HepG2 (cell line): ENCODE measurements around the gene BATF2. TPM values are rescaled to one million over a fixed set of nuclear protein-coding genes. Genes with fewer than 3 reads are reported as not detected.

Source experiments
- ATF4 ChIP-seq, 2 experiments: fragments of 450-650 bp in 1 of 2; sonication (generic) in 1 of 2; formaldehyde crosslinking; IDR thresholded peaks; 2 replicates each; pipeline versions ENCODE4 v1.5.0 to v1.8.0; 2020 to 2022; ENCODE audit warnings: mild to moderate bottlenecking in 1 of 2, missing genetic modification reagents in 1 of 2
- ETV5 ChIP-seq: IDR thresholded peaks from 2 replicates; pipeline ENCODE4 v1.6.1; 2018; ENCODE audit warnings: missing biosample characterization, missing genetic modification reagents, inconsistent platforms, borderline replicate concordance
- GABPA ChIP-seq, 2 experiments: IDR thresholded peaks; 2 replicates each; pipeline ENCODE4 v1.6.1; 2011 to 2016; ENCODE audit warnings: low read depth in 2 of 2, low read length in 1 of 2, missing biosample characterization in 1 of 2, missing genetic modification characterization in 1 of 2
- HOXA3 ChIP-seq: sonication (generic); formaldehyde crosslinking; IDR thresholded peaks from 2 replicates; pipeline ENCODE4 v1.5.0; 2020; ENCODE audit warnings: missing genetic modification reagents
- IKZF4 ChIP-seq: sonication (generic); formaldehyde crosslinking; IDR thresholded peaks from 2 replicates; pipeline ENCODE4 v1.5.1; 2020; ENCODE audit warnings: borderline replicate concordance, mild to moderate bottlenecking, low read depth, missing genetic modification reagents; ENCODE audit errors: not compliant biosample characterization
- IRF2 ChIP-seq: IDR thresholded peaks from 2 replicates; pipeline ENCODE4 v1.6.1; 2018; ENCODE audit warnings: missing genetic modification reagents, missing compliant biosample characterization
- NFYC ChIP-seq: IDR thresholded peaks from 2 replicates; pipeline ENCODE4 v1.6.1; 2016; ENCODE audit warnings: missing genetic modification reagents, missing compliant biosample characterization
- NR2F2 ChIP-seq: IDR thresholded peaks from 2 replicates; pipeline ENCODE4 v1.6.1; 2012; ENCODE audit warnings: low read depth, inconsistent platforms, borderline replicate concordance
- POLR2G ChIP-seq: fragments of 200-400 bp; formaldehyde crosslinking; IDR thresholded peaks from 2 replicates; pipeline ENCODE4 v1.6.1; 2018; ENCODE audit warnings: mild to moderate bottlenecking, low read depth, low read length, moderate library complexity
- RXRB ChIP-seq: IDR thresholded peaks from 2 replicates; pipeline ENCODE4 v1.6.1; 2016; ENCODE audit warnings: borderline replicate concordance, missing genetic modification reagents, missing compliant biosample characterization
- SIN3A ChIP-seq: IDR thresholded peaks from 2 replicates; pipeline ENCODE4 v1.6.1; 2011; ENCODE audit warnings: low read depth, mild to moderate bottlenecking, control low read depth, low read length, borderline replicate concordance
- SMARCC2 ChIP-seq: fragments of 450-650 bp; IDR thresholded peaks from 2 replicates; pipeline ENCODE4 v1.6.1; 2017; ENCODE audit warnings: antibody characterized with exemption, mild to moderate bottlenecking
- STAT6 ChIP-seq: sonication (generic); formaldehyde crosslinking; IDR thresholded peaks from 2 replicates; pipeline ENCODE4 v1.4.0; 2020; ENCODE audit warnings: missing genetic modification reagents, mild to moderate bottlenecking, borderline replicate concordance
- YEATS4 ChIP-seq: sonication (generic); formaldehyde crosslinking; IDR thresholded peaks from 2 replicates; pipeline ENCODE4 v1.4.0; 2020; ENCODE audit warnings: missing genetic modification reagents, borderline replicate concordance
- ZBTB42 ChIP-seq: sonication (generic); formaldehyde crosslinking; IDR thresholded peaks from 2 replicates; pipeline ENCODE4 v1.5.0; 2020; ENCODE audit warnings: mild to moderate bottlenecking, missing genetic modification reagents
- ZFP36L2 ChIP-seq: sonication (generic); formaldehyde crosslinking; IDR thresholded peaks from 2 replicates; pipeline ENCODE4 v1.4.0; 2020; ENCODE audit warnings: missing genetic modification reagents
- ZNF260 ChIP-seq: sonication (generic); formaldehyde crosslinking; IDR thresholded peaks from 2 replicates; pipeline ENCODE4 v1.4.0; 2020; ENCODE audit warnings: missing genetic modification reagents, low read depth, mild to moderate bottlenecking, borderline replicate concordance
- ZNF598 ChIP-seq: sonication (generic); formaldehyde crosslinking; IDR thresholded peaks from 2 replicates; pipeline ENCODE4 v1.5.1; 2020; ENCODE audit warnings: mild to moderate bottlenecking, missing genetic modification reagents, borderline replicate concordance
- ZNF629 ChIP-seq: sonication (generic); formaldehyde crosslinking; conservative IDR thresholded peaks from 2 replicates; pipeline ENCODE4 v1.5.0; 2020; ENCODE audit warnings: missing genetic modification reagents
- ZNF749 ChIP-seq: sonication (generic); formaldehyde crosslinking; IDR thresholded peaks from 2 replicates; pipeline ENCODE4 v1.8.0; 2022; ENCODE audit warnings: mild to moderate bottlenecking, missing genetic modification reagents, moderate library complexity, borderline replicate concordance
- ZNF761 ChIP-seq: sonication (generic); formaldehyde crosslinking; conservative IDR thresholded peaks from 2 replicates; pipeline ENCODE4 v1.4.0; 2020; ENCODE audit warnings: mild to moderate bottlenecking, missing genetic modification reagents
- ZNF766 ChIP-seq: sonication (generic); formaldehyde crosslinking; IDR thresholded peaks from 2 replicates; pipeline ENCODE4 v1.5.0; 2020; ENCODE audit warnings: missing genetic modification reagents, borderline replicate concordance
- ZNF788 ChIP-seq: sonication (generic); formaldehyde crosslinking; IDR thresholded peaks from 2 replicates; pipeline ENCODE4 v1.5.0; 2020; ENCODE audit warnings: mild to moderate bottlenecking, missing genetic modification reagents, borderline replicate concordance
- polyA plus RNA-seq, 8 experiments: library from polyadenylated mRNA; depleted of rRNA in 3 of 8; stranded (reverse) in 7 of 8; unstranded in 1 of 8; fragments of >200 nt; fragmentation: Illumina TruSeq in 4 of 8; extraction: Trizol in 4 of 8; gene quantifications; 2 replicates each; pipeline versions ENCODE4 v1.2.1 to v1.2.3, GENCODE V29; 2011 to 2016; ENCODE audit warnings: low read depth in 4 of 8, missing spikeins in 1 of 8, mixed read lengths in 1 of 8; ENCODE audit not compliant: insufficient read depth in 1 of 8
- total RNA-seq, 5 experiments: library from RNA; depleted of rRNA; stranded (reverse); fragments of >200 nt; fragmentation: Illumina TruSeq; extraction: Trizol; gene quantifications; 2 replicates each; pipeline ENCODE4 v1.2.3, GENCODE V29; 2016; ENCODE audit warnings: low read depth in 1 of 5
- TF ChIP-seq, protein P1 (sequence below): sonication (generic); formaldehyde crosslinking; IDR thresholded peaks from 2 replicates; pipeline ENCODE4 v1.9.0; 2022; ENCODE audit warnings: low read depth, missing genetic modification reagents

BATF2 gene
- total and polyA plus RNA-seq, 2 of the 13 experiments (the other 11 are each of a cell fraction or from before 2014, with no cell fraction given), result 2.8 to 3.9 TPM

GRCh38 chr11:64996710-64997380 lies at the start of gene BATF2 (continued):
- TF ChIP-seq SIN3A (peak; percentile 70; the same call in 1 of the 2 replicates), ZNF598 (peak; percentile 51; the same call in 1 of the 2 replicates), GABPA (IDR thresholded peaks at IDR 0.05; ENCODE audit: low read depth, low read length) (no peak), GABPA (CRISPR knock-in tag; IDR thresholded peaks at IDR 0.05; ENCODE audit: low read depth) (peak; percentile 83), YEATS4 (CRISPR knock-in tag) (no peak), ZBTB42 (no peak), IKZF4 (CRISPR knock-in tag) (no peak), ETV5 (CRISPR knock-in tag) (peak; percentile 98), NFYC (CRISPR knock-in tag) (0 out of 2 replicates have a peak, but pooled peaks have one; percentile 6), RXRB (0 out of 2 replicates have a peak, but pooled peaks have one; percentile 53), ZNF788 (CRISPR knock-in tag) (peak; percentile 84; the same call in 1 of the 2 replicates), STAT6 (CRISPR knock-in tag) (no peak), ZNF761 (peak; percentile 55; the same call in 1 of the 2 replicates), ZFP36L2 (no peak), HOXA3 (CRISPR knock-in tag) (peak; percentile 25; the same call in 1 of the 2 replicates), NR2F2 (peak; percentile 35; the same call in 1 of the 2 replicates), ZNF749 (CRISPR knock-in tag) (no peak; the same call in 1 of the 2 replicates), ATF4 (CRISPR knock-in tag; IDR thresholded peaks at IDR 0.05) (peak in 1 of 2 experiments; percentile 46; a peak in 1 of 4 replicates), ZNF260 (CRISPR knock-in tag) (no peak), SMARCC2 (no peak), POLR2G (peak; percentile 63), ZNF629 (CRISPR knock-in tag) (peak; percentile 38; the same call in 1 of the 2 replicates), ZNF766 (CRISPR knock-in tag) (no peak), IRF2 (CRISPR knock-in tag) (peak; percentile 85)
- TF ChIP-seq, protein P1, sequence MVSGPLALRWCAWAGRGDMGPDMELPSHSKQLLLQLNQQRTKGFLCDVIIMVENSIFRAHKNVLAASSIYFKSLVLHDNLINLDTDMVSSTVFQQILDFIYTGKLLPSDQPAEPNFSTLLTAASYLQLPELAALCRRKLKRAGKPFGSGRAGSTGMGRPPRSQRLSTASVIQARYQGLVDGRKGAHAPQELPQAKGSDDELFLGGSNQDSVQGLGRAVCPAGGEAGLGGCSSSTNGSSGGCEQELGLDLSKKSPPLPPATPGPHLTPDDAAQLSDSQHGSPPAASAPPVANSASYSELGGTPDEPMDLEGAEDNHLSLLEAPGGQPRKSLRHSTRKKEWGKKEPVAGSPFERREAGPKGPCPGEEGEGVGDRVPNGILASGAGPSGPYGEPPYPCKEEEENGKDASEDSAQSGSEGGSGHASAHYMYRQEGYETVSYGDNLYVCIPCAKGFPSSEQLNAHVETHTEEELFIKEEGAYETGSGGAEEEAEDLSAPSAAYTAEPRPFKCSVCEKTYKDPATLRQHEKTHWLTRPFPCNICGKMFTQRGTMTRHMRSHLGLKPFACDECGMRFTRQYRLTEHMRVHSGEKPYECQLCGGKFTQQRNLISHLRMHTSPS (CRISPR knock-in tag), result 0 out of 2 replicates have a peak, but pooled peaks have one; percentile 28
